KG1 (cell line): ENCODE measurements around the gene C14orf132.

ENCODE experiments used
- DNase-seq: peaks from one replicate; lab custom pipeline; 2025; lab: John Stamatoyannopoulos, UW

C14orf132 gene

GRCh38 chr14:96119947-96120346 is 80.8 kb downstream of the C14orf132 start:
- no peak for DNase-seq

GRCh38 chr14:96120392-96120791 is 81.2 kb downstream of the C14orf132 start:
- DNase-seq: no peak

DNA sequence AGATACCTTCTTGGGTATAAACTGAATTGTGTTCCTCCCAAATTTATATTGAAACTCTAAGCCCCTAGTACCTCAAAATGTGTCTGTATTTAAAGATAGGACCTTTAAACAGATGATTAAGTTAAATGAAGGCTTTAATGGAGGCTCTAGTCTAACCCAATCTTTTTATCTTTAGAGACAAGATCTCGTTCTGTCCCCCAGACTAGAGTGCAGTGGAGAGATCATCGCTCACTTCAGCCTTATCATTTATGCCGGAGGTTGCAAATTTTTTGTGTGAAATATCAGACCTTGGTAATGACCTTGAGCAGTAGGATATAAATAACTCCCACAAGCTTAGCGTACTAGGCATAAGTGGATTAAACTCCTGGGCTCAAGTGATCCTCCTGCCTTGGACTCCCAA is 81.8 kb downstream of the C14orf132 start:
- DNase-seq: no peak

GRCh38 chr14:96121660-96122395 is 82.7 kb downstream of the C14orf132 start:
- DNase-seq: no peak

GRCh38 chr14:96122496-96122895 is 83.3 kb downstream of the C14orf132 start:
- no peak for DNase-seq

- no peak for DNase-seq
Observed at GRCh38 chr14:96125536-96125935, 86.4 kb downstream of the C14orf132 start.

GRCh38 chr14:96126339-96126782 is 87.2 kb downstream of the C14orf132 start:
- DNase-seq: peak; percentile 8

- no peak for DNase-seq
Observed at GRCh38 chr14:96126783-96127271, 87.7 kb downstream of the C14orf132 start.

GRCh38 chr14:96129128-96129736 is 90.1 kb downstream of the C14orf132 start:
- DNase-seq: no peak

- no peak for DNase-seq
Observed at GRCh38 chr14:96130391-96130790, 91.2 kb downstream of the C14orf132 start.

DNA sequence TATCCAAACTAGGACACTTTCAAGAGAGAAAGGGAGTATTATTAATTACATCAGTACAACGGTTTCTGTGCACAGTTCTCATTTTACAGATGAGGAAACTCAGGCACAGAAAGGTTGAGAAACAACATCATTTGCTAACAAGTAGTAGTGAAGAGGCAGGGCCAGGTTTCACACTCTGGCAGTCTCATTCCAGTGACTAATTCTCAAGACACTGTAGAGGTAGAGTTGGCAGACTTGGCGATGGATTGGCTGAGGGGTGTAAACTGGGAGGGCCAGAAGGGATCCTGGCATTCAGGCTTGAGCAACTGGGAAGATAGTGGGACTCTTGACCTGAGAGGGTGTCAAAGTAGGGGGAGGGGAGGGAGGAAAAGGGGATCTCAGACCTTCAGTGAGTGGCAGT is 91.7 kb downstream of the C14orf132 start:
- DNase-seq: no peak

GRCh38 chr14:96131836-96132235 is 92.7 kb downstream of the C14orf132 start:
- DNase-seq: no peak

- no peak for DNase-seq
Observed at GRCh38 chr14:96134508-96134907, 95.3 kb downstream of the C14orf132 start.

- DNase-seq: no peak
Observed at GRCh38 chr14:96135285-96135684, 96.1 kb downstream of the C14orf132 start.

- no peak for DNase-seq
Observed at GRCh38 chr14:96136371-96137005, 97.3 kb downstream of the C14orf132 start.

- DNase-seq: no peak
Observed at GRCh38 chr14:96138241-96138640, 99.1 kb downstream of the C14orf132 start.

DNA sequence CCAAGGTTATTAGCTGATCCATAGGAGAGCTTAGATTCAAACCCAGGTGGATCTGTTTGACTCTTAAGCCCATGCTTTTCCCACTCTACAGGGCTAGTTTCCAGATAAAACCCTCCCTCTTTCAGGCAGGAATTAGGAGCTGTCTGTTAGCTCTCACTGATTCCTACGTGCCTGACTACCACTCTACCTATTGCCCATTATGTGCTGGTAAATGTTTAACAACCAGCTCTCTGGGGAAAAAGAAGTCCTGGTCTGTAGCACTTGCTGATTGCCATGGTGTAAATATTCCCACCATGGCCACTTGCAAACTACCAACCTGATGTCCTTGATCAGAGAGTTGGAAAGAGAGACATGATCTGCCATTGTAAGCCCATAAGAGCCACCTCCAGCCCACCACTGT is 100.0 kb downstream of the C14orf132 start:
- no peak for DNase-seq

GRCh38 chr14:96139879-96140278 is 100.7 kb downstream of the C14orf132 start:
- DNase-seq: no peak

DNA sequence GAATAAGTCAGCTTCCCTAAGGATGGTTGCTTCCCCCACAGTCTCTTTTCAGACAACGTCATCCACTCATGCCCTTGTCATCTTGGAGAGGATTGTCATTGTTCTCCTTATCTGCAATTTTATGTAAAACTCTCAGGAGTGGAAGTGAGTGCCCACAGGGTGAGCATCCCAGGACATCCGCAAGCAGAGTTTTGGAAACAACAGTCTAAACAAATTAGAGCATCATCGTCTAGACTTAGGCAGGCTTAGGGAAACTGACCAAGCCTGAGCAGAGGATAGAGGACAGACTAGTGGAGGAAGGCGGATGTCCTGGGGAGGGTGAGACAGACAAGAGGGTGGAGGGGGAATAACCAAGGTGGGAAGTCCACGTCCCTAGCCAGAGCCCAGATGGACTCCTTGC is 101.8 kb downstream of the C14orf132 start:
- DNase-seq: no peak
